ENCODE results near the gene TPPP2.

- TF ChIP-seq USF1 (IDR thresholded peaks at IDR 0.05; ENCODE audit: borderline replicate concordance, extremely low read length, insufficient read depth, low read depth, low read length) (no peak), ETV6 (conservative IDR thresholded peaks at IDR 0.05 in 1 of 2, IDR thresholded peaks at IDR 0.05 in 1 of 2; ENCODE audit: borderline replicate concordance in 1 of 2, low read depth in 1 of 2) (no peak), SMC3 (IDR thresholded peaks at IDR 0.05; ENCODE audit: borderline replicate concordance, low read length) (no peak), MAX (IDR thresholded peaks at IDR 0.05; ENCODE audit: low read depth, low read length) (no peak), EP300 (IDR thresholded peaks at IDR 0.05; ENCODE audit: borderline replicate concordance in 1 of 2, control insufficient read depth in 1 of 2, low read depth in 2 of 2, low read length in 2 of 2) (no peak), ZNF592 (IDR thresholded peaks at IDR 0.05) (no peak), ELK1 (IDR thresholded peaks at IDR 0.05; ENCODE audit: low read depth, low read length) (no peak), CHD1 (IDR thresholded peaks at IDR 0.05; ENCODE audit: low read depth, low read length) (no peak), HDGF (IDR thresholded peaks at IDR 0.05) (no peak), CTCF (IDR thresholded peaks at IDR 0.05 in 2 of 3, conservative IDR thresholded peaks at IDR 0.05 in 1 of 3; ENCODE audit: control insufficient read depth in 2 of 3, extremely low read depth in 1 of 3, insufficient read depth in 1 of 3, low read depth in 3 of 3, low read length in 3 of 3) (no peak)
These were observed 3.1 kb upstream of the TPPP2 start for GRCh38 chr14:21026988-21027315.

Measured in GM12878 (cell line).